ENCODE measurements around the gene NEK9.
"Not testable (repeated sequence)": the region's sequence is repeated elsewhere in the genome, so short reads cannot be mapped to it uniquely, and the experiment has no call there.

Gene NEK9

DNA sequence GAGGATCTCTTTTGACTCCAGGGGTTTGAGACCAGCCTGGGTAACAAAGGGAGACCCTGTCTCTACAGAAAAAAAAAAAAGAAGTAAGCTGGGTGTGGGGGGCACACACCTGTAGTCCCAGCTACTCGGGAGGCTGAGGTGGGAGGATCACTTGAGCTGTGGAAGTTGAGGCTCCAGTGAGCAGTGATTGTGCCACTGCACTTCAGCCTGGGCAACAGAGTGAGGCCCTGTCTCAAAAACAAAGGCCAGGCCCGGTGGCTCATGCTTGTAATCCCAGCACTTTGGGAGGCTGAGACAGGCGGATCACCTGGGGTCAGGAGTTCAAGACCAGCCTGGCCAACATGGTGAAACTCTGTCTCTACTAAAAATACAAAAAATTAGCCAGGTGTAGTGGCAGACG, 59.1 kb downstream of the NEK9 start:
- DNase-seq, result not testable (repeated sequence)

DNA sequence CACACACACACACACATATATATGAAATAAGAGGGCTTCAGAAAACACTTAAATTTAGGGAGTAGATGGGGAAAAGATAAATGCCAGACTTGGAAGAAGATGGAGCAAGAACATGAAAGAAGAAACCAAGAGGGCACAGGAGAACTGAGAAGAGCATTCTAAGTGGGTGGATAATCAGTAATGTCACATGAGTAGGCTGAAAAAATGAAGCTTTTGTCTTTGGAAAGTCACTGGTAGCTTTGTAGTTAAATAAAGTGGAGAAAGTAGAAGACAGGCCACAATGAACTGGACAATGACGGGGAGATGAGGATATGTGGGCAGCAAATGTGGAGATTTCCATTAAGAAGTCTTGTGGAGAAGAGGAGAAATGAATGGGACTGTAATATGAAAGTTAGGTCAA, 59.6 kb downstream of the NEK9 start:
- no peak for DNase-seq

DNA sequence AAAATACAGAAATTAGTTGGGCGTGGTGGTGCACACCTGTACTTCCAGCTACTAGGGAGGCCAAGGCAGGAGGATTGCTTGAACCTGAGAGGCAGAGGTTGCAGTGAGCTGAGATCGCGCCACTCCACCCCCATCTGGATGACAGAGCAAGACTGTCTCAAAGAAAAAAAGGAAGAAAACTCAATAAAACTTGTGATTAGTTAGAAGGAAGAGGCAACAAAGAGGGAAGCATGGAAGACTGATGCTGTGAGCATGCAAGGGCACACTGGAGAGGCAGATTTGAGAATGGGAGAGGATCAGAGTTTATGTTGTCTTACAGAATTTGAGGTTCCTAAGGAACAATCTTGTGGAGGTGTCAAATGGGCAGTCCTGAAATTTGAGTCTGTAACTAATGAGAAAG, 60.2 kb downstream of the NEK9 start:
- DNase-seq, result no peak

DNA sequence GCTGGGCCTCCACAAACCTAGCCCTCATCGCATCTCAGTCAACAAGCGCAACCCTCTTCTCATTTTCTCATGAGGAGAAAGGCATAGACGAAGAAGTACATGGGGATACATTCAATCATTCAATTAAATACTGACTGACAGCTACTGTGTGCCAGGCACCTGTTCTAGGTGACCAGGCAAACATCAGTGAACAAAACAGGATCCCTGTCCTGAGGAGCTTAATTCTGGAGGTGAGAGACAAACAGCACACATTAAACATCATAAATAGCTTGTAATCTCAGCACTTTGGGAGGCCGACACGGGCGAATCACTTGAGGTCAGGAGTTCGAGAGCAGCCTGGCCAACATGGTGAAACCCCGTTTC, 62.7 kb downstream of the NEK9 start:
- no peak for DNase-seq

DNA sequence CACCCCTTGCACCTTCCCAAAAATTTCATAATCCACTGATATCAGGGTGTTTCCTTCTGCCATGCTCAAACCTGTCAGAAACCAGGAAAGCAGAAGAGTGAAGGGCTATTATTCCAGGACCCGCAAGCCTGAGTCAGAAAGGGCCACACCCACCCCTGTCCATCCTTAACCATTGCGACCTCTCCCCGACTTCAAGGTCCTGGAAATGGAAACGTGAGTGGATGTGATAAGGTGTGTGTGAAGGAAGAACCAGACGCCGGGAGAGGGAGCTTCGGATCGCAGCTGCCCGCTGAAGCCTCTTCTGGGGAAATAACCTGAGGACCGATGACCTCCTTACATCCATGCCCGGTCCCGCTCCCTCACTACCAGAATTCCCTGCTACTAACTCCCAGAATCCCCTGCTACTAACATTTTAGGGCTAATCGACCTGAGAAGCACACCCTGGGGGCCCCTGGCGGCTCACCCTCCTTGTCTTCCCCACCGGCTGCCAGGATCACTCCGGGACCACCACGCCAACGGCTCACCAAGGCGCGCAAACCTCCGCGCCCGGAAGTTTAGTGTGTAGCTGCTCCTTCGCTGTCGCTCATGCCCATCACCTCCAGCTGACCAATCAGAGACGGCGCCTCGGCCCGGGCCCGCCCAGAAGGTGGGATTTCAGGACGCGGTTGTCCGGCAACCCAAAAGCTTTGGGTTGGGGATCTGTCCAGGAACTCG, 63.2 kb downstream of the NEK9 start, which contains the start of gene ACYP1:
Gene ACYP1 (minus strand): TSS at position 534 of the 714 bp plus-strand sequence. CDS start 471 bp downstream, at position 63.
- peak; percentile 18 to 92 (median 80) for DNase-seq

DNA sequence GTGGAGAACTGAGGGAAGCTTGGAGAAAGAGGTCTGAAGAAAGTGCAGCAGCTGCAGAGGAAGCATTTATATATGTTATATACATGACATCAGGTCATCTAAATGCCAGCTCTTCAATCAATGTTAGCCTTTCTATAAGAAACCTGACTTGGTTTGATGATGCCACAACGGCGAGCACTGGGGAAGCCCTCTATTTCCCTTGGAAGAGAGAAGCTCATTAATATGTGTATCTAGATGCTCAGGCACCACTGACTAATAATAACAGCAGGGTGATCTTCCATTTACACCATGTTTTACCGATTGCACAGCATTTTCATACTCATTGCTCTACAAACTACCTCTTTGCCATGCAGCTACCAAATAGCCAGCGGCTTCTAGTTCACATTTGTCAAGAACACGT, 63.8 kb downstream of the NEK9 start:
- DNase-seq, result peak in 1 of 56 donors; percentile 10

DNA sequence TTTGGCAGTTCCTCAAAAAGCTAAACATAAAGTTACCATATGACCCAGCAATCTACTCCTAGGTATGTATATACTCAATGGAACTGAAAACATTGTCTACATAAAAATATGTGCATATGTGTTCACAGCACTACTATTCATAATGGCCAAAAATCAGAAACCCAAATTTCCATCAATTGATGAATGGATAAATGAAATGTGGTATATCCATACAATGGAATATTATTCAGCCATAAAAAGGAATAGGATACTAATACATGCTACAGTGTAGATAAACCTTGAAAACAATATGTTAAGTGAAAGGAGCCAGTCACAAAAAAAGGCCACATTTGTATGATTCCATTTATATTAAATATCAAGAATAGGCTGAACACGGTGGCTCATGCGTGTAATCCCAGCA, 66.4 kb downstream of the NEK9 start:
- no peak for DNase-seq

DNA sequence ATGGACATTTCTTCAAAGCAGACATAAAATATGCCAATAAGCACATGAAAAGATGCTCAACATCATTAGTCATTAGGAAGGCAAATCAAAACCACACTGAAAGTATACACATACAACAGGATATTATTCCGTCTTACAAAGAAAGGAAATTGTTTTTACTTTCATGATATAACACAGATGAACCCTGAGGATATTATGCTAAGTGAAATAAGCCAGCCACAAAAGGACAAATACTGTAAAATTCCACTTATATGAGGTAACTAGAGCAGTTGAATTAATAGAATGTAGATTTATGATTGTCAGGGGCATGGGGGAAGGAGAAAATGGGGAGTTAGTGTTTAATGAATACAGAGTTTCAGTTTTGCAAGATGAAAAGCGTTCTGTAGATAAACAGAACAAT, 67.2 kb downstream of the NEK9 start:
- no peak for DNase-seq

DNA sequence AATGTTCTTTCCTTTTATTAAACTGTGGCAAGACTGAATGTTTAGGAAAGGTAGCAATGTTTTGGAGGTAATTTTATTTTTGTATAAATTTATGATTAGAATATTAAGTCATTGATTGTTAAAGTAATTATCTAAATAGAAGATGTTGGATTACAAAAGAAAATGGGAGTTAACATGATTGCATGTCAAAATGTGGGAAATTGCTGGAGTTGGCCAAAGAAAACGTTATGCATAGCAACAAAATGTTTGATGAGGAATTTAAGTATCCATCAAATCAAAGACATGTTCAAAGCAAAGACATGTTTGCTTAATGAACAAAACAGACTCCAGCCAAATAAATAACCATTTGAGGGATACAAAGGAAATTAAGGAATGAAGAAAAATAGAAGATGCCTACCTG, 72.4 kb downstream of the NEK9 start:
- no peak for DNase-seq

DNA sequence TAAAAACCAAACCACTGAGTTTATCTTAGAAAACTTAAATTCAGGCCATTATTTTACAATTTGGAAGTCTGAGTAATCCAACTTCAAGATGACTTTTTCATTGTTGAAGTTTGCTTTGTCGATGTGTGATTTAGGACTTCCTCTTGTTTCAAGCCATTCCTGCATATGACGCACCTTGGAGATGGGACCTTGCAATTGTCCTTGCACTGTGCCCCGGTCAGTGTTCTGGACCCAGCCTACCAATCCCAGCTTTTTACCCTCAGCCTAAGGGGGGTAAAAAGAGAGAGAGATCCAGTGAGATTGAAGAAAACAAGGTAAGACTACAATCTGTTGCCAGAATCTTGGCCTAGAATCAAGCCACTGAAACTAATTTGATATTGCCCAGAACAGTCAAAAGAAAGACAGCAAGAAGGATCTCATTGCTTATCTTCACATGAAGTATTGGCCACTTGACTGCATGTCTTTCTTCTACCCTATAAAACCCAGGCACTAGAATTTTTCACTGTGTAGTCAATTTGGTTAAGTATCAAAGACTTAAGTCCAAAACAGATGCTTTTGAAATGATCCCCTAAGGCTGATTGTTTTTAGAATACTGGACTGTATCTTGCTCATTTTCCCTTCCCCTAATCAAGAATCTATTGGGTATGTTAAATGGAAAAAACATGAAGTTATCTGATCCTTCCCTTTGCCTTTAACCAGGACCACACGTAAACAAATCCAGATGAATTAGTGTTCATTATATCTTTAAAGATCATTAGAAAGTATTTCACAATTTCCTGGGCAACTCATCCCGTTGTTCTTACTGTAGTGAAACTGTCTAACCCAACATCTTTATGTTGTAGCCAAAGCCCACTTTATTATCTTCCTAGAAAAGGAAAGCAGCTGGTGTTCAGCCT, 73.2 kb downstream of the NEK9 start:
- DNase-seq, result no peak

DNA sequence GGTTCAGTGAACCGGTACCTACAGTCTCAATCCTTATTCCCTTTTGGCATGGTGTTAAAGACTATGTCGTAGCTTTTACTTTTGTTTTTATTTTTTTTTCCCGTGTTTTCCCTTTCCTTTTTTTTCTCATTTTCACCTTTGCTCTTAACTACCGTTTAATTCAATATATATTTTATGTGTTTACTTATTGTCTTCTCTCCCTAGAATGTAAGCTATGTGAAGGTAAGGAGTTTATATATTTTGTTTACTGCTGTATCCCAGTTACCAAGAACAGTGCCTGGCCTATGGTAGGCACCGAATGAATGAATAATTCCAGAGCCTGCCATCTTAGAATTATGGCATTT, 75.3 kb downstream of the NEK9 start:
- DNase-seq, result no peak

DNA sequence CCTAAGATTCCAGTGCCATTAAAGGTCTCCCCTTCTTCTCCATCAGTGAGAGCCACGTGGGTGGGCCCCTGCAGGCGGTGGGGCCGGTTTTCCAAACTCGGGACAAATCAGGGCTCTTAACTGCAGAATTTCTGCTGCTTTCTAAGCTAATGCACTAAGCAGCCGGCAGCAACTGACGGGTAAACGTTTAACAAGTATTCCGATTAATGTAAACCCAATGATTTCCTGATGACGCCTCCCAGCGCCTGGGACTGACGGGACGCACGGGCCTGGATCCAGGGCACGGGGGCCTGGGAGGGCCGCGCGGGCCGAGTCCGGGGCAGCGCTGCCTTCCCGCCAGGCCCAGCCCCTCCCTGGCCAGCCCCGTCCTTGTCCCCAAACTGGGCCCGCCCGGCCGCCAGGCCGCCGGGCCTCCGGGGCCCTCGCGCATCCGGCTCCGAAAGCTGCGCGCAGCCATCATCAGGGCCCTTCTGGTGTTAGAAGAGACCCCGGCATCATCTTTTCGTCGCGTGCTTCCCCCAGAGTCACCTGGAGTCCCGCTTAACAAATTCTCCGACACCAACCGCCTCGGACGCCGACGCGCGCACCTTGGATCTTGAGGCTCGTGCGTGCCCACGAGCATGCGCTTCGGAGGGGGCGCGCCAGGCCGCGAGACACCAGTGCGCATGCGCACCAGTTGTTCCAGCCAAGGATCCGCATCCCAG, 75.8 kb downstream of the NEK9 start, which contains the start of gene MLH3:
Gene MLH3 (minus strand): TSS at position 616 of the 704 bp plus-strand sequence. CDS start 1,812 bp downstream, outside the sequence.
- DNase-seq, result peak in 54 of 56 donors; percentile 20 to 85 (median 62)

DNA sequence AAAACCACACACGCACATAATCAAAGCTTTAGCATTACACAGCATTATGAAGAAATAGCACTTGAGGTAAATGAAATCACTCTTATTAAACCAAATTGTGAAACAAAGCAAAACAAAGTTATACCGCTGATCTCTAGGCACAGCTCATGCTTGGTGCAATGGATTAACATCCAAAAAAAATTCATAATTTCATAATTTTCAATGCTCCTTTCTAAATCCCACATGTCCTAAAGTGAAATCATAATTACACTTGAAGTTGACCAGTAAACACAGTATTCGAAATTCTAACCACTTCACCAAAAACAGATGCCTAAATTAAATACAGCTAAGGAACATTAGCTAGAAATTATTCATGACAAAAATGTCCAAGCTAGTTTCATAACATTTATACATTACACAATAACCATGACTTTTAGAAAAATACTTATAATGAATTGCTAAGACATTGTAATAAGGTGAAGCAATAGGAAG, 77.1 kb downstream of the NEK9 start:
- no peak for DNase-seq

DNA sequence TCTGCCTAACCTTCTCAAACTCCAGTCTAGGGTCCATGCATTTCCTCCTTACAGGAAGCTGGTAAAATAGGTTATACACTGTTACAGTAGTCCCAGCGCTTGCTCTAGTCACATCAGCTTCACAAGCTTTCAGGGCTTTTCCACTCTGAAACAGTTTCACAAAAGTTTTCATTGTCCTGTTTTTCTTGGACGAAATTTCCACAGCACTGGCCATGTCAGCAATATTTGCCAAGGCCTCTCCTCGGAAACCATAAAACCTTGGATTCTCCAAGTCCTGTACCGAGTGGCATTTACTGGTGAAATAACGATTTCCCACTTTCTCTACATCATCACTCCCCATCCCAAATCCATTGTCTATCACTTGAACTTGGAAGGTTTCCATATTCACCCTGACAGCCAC, 77.7 kb downstream of the NEK9 start:
- peak in 10 of 56 donors; percentile 2 to 40 (median 17) for DNase-seq

DNA sequence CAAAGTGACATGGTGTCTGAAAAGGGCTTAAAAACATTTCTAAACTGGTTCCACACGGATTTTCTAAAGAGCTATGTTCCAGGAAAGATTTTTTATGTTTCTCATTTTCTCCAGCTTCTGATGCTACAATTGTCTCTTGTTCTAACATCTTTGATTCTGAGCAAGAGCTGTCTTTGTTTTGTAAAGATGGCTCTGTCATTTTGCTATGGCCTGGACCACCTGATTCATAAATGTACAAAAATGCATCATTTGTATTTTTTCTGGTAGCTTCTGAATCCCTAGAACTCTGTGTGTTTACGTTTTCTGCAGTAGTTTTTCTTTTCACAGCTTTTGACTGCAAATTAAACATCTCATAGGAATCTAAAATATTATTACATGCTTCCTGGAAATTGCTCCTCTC, 78.7 kb downstream of the NEK9 start:
- DNase-seq, result no peak

DNA sequence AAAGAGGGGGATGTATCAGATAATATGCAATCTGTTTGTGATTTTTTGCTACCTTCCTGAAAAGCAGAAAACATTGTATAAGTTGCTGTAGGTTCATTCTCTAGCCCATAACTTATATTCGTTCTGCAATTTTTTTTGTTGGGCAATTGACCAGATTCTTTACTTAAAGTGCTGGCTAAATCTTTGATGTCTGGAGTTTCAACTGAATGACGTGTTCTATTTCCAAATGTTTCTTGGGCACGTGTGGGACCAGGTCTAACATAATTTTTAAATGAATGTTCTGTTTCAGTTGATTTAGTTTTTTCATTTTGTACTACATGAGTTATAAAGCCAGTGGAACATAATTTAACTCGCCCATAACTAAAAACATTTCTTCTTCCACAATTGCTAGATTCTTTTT, 79.3 kb downstream of the NEK9 start:
- DNase-seq, result no peak

DNA sequence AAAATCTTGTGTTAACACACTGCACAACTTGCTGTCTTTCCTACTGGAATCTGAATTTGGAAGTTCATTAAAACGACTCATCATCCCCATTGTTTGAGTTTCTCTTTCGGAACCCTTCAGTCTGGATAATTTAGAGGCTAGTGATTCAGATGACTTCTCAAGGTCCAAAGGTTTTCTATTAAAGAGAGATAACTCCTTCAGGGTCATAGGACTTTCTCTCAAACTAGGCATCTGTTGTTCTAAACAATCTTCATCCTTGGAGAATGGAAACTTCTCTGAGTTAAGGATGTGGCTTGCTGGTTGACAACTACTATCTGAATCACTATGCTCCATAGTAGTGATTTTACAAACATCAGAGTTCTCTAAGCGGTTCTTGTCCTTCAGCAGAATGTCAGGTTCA, 79.9 kb downstream of the NEK9 start:
- no peak for DNase-seq

DNA sequence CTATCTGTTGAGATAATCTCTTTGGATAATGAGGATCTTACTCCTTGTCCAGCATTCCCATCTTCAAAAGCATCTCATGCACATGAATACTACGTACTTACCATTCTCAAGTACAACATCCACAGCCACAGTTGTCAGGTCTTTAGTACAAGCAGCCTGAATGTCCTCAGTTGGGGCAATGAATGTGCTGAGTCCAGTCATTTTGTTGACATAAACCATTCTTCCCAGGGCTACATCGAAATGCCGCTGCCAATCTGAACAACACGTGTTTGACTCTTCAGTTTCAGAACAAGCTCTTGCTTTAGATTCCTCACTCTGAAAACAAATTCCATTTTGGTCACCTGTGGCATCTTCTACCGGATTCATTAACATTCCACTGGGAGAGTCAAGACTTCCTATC, 80.6 kb downstream of the NEK9 start:
- DNase-seq, result no peak

DNA sequence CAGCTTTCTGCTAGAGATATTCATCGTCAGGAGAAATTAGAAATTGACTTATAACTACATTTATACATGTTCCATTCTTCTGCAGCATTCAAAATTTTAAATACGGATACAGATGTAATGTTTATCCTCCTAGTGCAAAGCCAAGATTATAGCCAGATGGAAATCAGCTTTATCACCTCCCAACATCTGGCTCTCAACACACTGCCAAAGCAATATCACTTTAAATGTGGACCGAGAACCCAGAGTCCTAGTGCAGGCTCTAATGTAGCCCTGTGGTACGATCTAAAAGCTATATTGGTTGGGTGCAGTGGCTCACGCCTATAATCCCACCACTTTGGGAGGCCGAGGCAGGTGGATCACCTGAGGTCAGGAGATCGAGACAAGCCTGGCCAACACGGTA, 82.1 kb downstream of the NEK9 start:
- DNase-seq, result no peak

DNA sequence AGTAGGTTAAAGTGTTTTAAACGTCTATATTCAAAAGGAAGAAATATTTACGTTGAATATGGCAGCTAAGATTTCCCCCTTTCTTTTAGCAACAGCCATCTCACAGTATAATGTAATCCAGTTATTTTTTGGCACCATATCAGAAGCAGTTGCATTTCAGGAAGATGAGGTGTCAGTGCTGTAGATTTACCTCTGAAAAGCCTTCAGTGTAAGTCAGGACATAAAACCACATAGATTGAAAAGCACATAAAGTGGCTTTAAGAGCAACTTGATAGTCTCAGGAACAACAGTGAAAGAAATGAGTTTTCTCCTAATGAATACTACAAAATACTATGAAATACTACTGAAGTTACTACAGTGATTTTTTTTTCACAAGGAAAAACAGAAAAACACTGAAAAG, 82.5 kb downstream of the NEK9 start:
- DNase-seq, result no peak

DNA sequence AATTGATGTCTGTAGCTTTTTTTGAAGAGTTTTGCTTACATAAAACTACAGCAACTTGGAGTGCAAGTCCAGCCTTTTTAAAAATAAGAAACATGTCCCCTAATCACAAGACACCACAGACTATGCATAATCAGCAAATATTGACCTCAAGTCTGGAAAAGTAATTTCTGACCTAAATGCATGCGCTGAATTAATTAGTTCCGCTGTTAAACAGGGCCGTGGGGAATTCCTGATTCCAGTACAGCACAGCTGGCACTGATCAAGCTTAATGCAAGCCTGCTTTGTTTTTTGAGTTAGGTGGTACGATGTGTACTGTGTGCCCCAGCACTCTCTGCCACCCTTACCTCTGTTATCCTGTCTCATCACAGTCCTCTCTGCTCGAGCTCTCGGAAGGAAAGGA, 84.8 kb downstream of the NEK9 start:
- no peak for DNase-seq

DNA sequence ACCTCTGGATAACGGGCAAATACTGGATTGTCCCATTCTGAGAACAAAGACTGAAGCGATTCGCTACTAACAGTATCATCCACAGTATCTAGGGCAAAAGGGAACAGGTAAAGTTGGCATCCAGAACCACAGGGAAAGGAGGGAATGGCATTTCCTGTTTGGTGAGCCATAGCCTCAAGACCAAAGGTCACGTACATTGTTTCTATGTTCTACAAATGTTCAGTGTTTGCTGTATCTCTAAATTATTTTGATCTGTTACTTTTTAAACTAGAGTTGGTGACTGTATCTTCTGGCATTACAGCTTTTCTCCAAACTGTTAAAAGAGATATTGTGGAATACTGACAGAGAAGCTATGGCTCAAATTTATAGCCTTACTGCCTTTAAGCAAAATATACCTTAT, 85.2 kb downstream of the NEK9 start:
- DNase-seq, result no peak

Measured in amygdala (tissue), 56 donors.